ENCODE measurements around the gene SBK1. TPM values are rescaled to one million over a fixed set of nuclear protein-coding genes. Genes with fewer than 3 reads are reported as not detected.
A peak's percentile ranks its signal among the peaks of the same experiment; 100 is the strongest.

Gene SBK1
- total RNA-seq, 1 donor from 2014 or later = 4.6 TPM

DNA sequence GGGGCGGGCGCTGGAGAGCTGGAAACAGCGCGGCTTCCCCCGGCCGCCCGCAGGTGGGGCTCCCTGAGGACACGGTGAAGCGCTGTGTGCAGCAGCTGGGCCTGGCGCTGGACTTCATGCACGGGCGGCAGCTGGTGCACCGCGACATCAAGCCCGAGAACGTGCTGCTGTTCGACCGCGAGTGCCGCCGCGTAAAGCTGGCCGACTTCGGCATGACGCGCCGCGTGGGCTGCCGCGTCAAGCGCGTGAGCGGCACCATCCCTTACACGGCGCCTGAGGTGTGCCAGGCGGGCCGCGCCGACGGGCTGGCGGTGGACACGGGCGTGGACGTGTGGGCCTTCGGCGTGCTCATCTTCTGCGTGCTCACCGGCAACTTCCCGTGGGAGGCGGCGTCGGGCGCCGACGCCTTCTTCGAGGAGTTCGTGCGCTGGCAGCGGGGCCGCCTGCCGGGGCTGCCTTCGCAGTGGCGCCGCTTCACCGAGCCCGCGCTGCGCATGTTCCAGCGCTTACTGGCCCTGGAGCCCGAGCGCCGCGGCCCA, 27.8 kb downstream of the SBK1 start:
- Histone ChIP-seq H3K9me3 (ENCODE audit: low read depth) (no peaks in the 10 kb centered on the region), H4K20me1 (ENCODE audit: low read depth) (peaks cover 37% of the 10 kb centered on the region), H2AFZ (replicated peaks) (no peak overlapping the region), H3K27me3 (no peaks in the 10 kb centered on the region), H3F3A (ENCODE audit: low read depth) (no peaks in the 10 kb centered on the region), H3K27ac (no peak overlapping the region), H3K9ac (no peak overlapping the region), H3K4me2 (no peak overlapping the region), H3K4me3 (no peak overlapping the region), H3K36me3 (no peaks in the 10 kb centered on the region), H3K4me1 (no peaks in the 10 kb centered on the region), H3K79me2 (ENCODE audit: low read depth) (no peaks in the 10 kb centered on the region)
- H3K27me3 Mint-ChIP-seq (ENCODE audit: insufficient read depth, low read depth) = peaks cover 6% of the 10 kb centered on the region
- H3K4me3 Mint-ChIP-seq = no peak overlapping the region
- no peak for TF ChIP-seq CTCF (IDR thresholded peaks at IDR 0.05)
- no peak for TF ChIP-seq EZH2 (IDR thresholded peaks at IDR 0.05)
- TF ChIP-seq EZH2phosphoT487 (IDR thresholded peaks at IDR 0.05) = no peak
- no peaks in the 10 kb centered on the region for H3K4me1 Mint-ChIP-seq
- H3K27ac Mint-ChIP-seq = no peak overlapping the region
- no peaks in the 10 kb centered on the region for H3K9me3 Mint-ChIP-seq
- no peak for DNase-seq (ENCODE audit: low spot score)
- peaks cover 12% of the 10 kb centered on the region for H3K36me3 Mint-ChIP-seq

DNA sequence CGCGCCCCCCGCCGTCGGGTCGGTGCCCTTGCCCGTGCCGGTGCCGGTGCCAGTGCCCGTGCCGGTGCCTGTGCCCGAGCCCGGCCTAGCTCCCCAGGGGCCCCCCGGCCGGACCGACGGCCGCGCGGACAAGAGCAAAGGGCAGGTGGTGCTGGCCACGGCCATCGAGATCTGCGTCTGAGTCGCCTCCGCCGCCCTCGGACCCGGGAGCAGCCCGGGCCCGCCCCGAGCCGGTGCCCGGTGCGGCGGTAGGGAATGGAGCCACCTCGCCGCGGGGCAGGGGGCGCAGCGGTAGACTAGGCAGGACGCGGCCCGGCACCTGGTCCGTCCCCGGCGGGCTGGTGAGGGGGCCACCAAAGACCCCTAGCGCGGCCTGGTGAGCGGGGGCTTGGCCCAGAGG, 28.4 kb downstream of the SBK1 start:
- H3K27ac Mint-ChIP-seq = no peak overlapping the region
- Histone ChIP-seq H3K9me3 (ENCODE audit: low read depth) (no peaks in the 10 kb centered on the region), H3K79me2 (ENCODE audit: low read depth) (no peaks in the 10 kb centered on the region), H3K4me3 (no peak overlapping the region), H2AFZ (replicated peaks) (no peak overlapping the region), H3K27me3 (no peaks in the 10 kb centered on the region), H4K20me1 (ENCODE audit: low read depth) (peaks cover 35% of the 10 kb centered on the region), H3K4me2 (no peak overlapping the region), H3K4me1 (no peaks in the 10 kb centered on the region), H3K9ac (no peak overlapping the region), H3F3A (ENCODE audit: low read depth) (no peaks in the 10 kb centered on the region), H3K36me3 (no peaks in the 10 kb centered on the region), H3K27ac (no peak overlapping the region)
- H3K36me3 Mint-ChIP-seq = peaks cover 11% of the 10 kb centered on the region
- H3K9me3 Mint-ChIP-seq = no peaks in the 10 kb centered on the region
- TF ChIP-seq EZH2phosphoT487 (IDR thresholded peaks at IDR 0.05) = no peak
- no peak for TF ChIP-seq EZH2 (IDR thresholded peaks at IDR 0.05)
- no peak for TF ChIP-seq CTCF (IDR thresholded peaks at IDR 0.05)
- no peak for DNase-seq (ENCODE audit: low spot score)
- H3K4me1 Mint-ChIP-seq = no peaks in the 10 kb centered on the region
- no peak overlapping the region for H3K4me3 Mint-ChIP-seq
- peaks cover 6% of the 10 kb centered on the region for H3K27me3 Mint-ChIP-seq (ENCODE audit: insufficient read depth, low read depth)

DNA sequence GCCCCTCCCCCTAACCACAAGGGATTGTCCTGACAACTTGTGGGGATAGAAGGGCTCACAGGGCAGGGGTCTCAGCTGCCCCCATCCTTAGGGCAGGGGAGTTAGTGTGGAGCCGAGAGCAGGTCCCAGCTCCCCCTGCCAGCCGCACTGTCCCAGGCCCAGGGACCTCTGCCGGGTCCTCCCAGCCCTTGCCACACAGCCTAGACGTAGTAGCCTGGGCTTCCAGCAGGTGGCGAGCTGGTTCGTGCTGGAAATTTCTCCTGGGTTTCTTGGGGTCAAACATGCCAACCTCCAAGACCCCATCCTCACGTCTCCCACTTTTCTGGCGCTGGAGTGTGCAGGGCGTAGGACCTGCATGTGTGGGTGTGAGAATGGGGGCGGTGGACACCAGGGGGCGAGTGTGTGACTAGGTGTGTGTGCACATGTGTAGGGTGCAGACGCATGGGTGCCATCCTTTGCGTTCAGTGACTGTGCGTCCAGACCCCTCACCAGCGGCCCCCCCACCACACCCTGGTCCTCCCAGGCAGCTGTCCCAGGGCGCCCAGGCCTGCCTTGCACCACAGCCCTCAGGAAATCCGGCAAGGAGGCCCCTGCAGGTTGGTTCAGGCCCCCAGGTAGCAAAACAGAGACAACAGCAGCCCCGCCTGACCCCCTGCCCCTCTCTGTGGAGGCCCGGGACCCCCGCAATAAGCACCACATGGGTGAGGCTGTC, 29.5 kb downstream of the SBK1 start:
- no peaks in the 10 kb centered on the region for H3F3A ChIP-seq (ENCODE audit: low read depth)
- no peaks in the 10 kb centered on the region for H3K36me3 ChIP-seq
- H3K9ac ChIP-seq = no peak overlapping the region
- TF ChIP-seq EZH2 (IDR thresholded peaks at IDR 0.05) (no peak), EZH2phosphoT487 (IDR thresholded peaks at IDR 0.05) (no peak), CTCF (IDR thresholded peaks at IDR 0.05) (peak; percentile 74)
- no peaks in the 10 kb centered on the region for H3K79me2 ChIP-seq (ENCODE audit: low read depth)
- no peak overlapping the region for H3K4me3 ChIP-seq
- H4K20me1 ChIP-seq (ENCODE audit: low read depth) = peaks cover 24% of the 10 kb centered on the region
- no peak overlapping the region for H3K4me2 ChIP-seq
- no peak overlapping the region for H2AFZ ChIP-seq (replicated peaks)
- DNase-seq (ENCODE audit: low spot score) = peak; percentile 52
- Mint-ChIP-seq H3K27ac (no peak overlapping the region), H3K9me3 (no peaks in the 10 kb centered on the region), H3K4me1 (peaks cover 1% of the 10 kb centered on the region), H3K36me3 (peaks cover 11% of the 10 kb centered on the region), H3K4me3 (no peak overlapping the region), H3K27me3 (ENCODE audit: insufficient read depth, low read depth) (peaks cover 5% of the 10 kb centered on the region)
- no peaks in the 10 kb centered on the region for H3K27me3 ChIP-seq
- no peaks in the 10 kb centered on the region for H3K9me3 ChIP-seq (ENCODE audit: low read depth)
- H3K4me1 ChIP-seq = no peaks in the 10 kb centered on the region
- H3K27ac ChIP-seq = no peak overlapping the region

Data from neural progenitor cell (in vitro differentiated cells).